SU-DHL-6 (cell line): ENCODE data around the gene PDE1A.

Experiments
- H2AFZ ChIP-seq: fragments of 200-600 bp; sonication (generic); 2 replicates; pipeline ENCODE4 v1.6.1; 2014; ENCODE audit warnings: low read depth, mild to moderate bottlenecking, moderate library complexity, mixed read lengths, antibody characterized with exemption, low read length; ENCODE audit not compliant: severe bottlenecking
- H3F3A ChIP-seq: fragments of 200-600 bp; shearing (Covaris generic); 2 replicates; pipeline ENCODE4 v1.6.0; 2016; ENCODE audit warnings: antibody characterized with exemption, mild to moderate bottlenecking; ENCODE audit not compliant: insufficient read depth
- H3K27ac ChIP-seq: fragments of 200-600 bp; sonication (generic); 2 replicates; pipeline ENCODE4 v1.5.1; 2016; ENCODE audit warnings: low read depth, mild to moderate bottlenecking, low read length, moderate library complexity, mixed read lengths
- H3K27me3 ChIP-seq: fragments of 200-600 bp; sonication (generic), shearing (Covaris generic); 2 replicates; pipeline ENCODE4 v1.6.0; 2014; ENCODE audit warnings: mild to moderate bottlenecking, low read length
- H3K36me3 ChIP-seq: fragments of 200-600 bp; sonication (generic); 2 replicates; pipeline ENCODE4 v1.6.1; 2014; ENCODE audit warnings: mild to moderate bottlenecking, low read length, mixed read lengths
- H3K4me2 ChIP-seq: fragments of 300-600, 200-600 bp; shearing (Covaris generic), sonication (generic); 2 replicates; pipeline ENCODE4 v1.6.0; 2014; ENCODE audit warnings: low read length, low read depth, mild to moderate bottlenecking; ENCODE audit not compliant: poor library complexity, severe bottlenecking
- H3K4me3 ChIP-seq: fragments of 200-600 bp; sonication (generic); 2 replicates; pipeline ENCODE4 v1.5.1; 2014; ENCODE audit warnings: antibody characterized with exemption, low read length, mild to moderate bottlenecking, mixed read lengths; ENCODE audit not compliant: insufficient read depth, poor library complexity, severe bottlenecking
- H3K79me2 ChIP-seq: fragments of 200-600 bp; sonication (generic); 2 replicates; pipeline ENCODE4 v1.6.1; 2014; ENCODE audit warnings: mild to moderate bottlenecking, low read length, moderate library complexity; ENCODE audit not compliant: insufficient read depth
- H3K9ac ChIP-seq: fragments of 200-600 bp; sonication (generic); 2 replicates; pipeline ENCODE4 v1.7.0; 2014; ENCODE audit warnings: mild to moderate bottlenecking, low read length
- H3K9me2 ChIP-seq: fragments of 200-600 bp; sonication (generic); replicated peaks from 2 replicates; pipeline ENCODE4 v1.6.1; 2014; ENCODE audit warnings: low read length; ENCODE audit not compliant: insufficient read depth
- H3K9me3 ChIP-seq: fragments of 200-600 bp; sonication (generic); 2 replicates; pipeline ENCODE4 v1.6.1; 2014; ENCODE audit warnings: low read length, mixed read lengths; ENCODE audit not compliant: insufficient read depth
- H4K20me1 ChIP-seq: fragments of 200-600 bp; sonication (generic); 2 replicates; pipeline ENCODE4 v1.6.1; 2014; ENCODE audit warnings: low read depth, mild to moderate bottlenecking, antibody characterized with exemption, low read length, moderate library complexity, mixed read lengths
- CTCF ChIP-seq: fragments of 200-600 bp; sonication (generic); IDR thresholded peaks from one replicate; pipeline ENCODE4 v1.5.1; 2017; ENCODE audit warnings: antibody characterized with exemption, mild to moderate bottlenecking, low read length, moderate library complexity; ENCODE audit not compliant: insufficient read depth, poor library complexity, severe bottlenecking
- EZH2phosphoT487 ChIP-seq: fragments of 200-600 bp; sonication (generic), shearing (Covaris generic); conservative IDR thresholded peaks from 2 replicates; pipeline ENCODE4 v1.6.1; 2018; ENCODE audit warnings: mild to moderate bottlenecking, antibody characterized with exemption, low read length, moderate library complexity, mixed read lengths

Gene PDE1A

GRCh38 chr2:182144776-182145165 lies 282.1 kb downstream of the PDE1A start:
- no peak overlapping the region for H2AFZ ChIP-seq
- no peak overlapping the region for H3K27ac ChIP-seq
- no peaks in the 10 kb centered on the region for H3F3A ChIP-seq
- no peaks in the 10 kb centered on the region for H3K79me2 ChIP-seq
- no peaks in the 10 kb centered on the region for H3K9me3 ChIP-seq
- H3K27me3 ChIP-seq = no peaks in the 10 kb centered on the region
- no peak overlapping the region for H3K4me3 ChIP-seq
- H3K4me2 ChIP-seq = no peak overlapping the region
- no peaks in the 10 kb centered on the region for H3K9me2 ChIP-seq
- no peaks in the 10 kb centered on the region for H4K20me1 ChIP-seq
- no peaks in the 10 kb centered on the region for H3K36me3 ChIP-seq
- no peak overlapping the region for H3K9ac ChIP-seq
- no peak for TF ChIP-seq EZH2phosphoT487
- TF ChIP-seq CTCF = no peak

GRCh38 chr2:182144041-182144775 lies 282.6 kb downstream of the PDE1A start:
- Histone ChIP-seq H3K9me2 (no peaks in the 10 kb centered on the region), H3K9ac (no peak overlapping the region), H3K27me3 (no peaks in the 10 kb centered on the region), H3F3A (no peaks in the 10 kb centered on the region), H3K79me2 (no peaks in the 10 kb centered on the region), H4K20me1 (no peaks in the 10 kb centered on the region), H3K36me3 (no peaks in the 10 kb centered on the region), H3K9me3 (no peaks in the 10 kb centered on the region), H3K4me2 (no peak overlapping the region), H2AFZ (no peak overlapping the region), H3K27ac (no peak overlapping the region), H3K4me3 (no peak overlapping the region)
- TF ChIP-seq CTCF (no peak), EZH2phosphoT487 (no peak)

- Histone ChIP-seq H2AFZ (no peak overlapping the region), H3K36me3 (no peaks in the 10 kb centered on the region), H3F3A (no peaks in the 10 kb centered on the region), H3K27me3 (no peaks in the 10 kb centered on the region), H4K20me1 (no peaks in the 10 kb centered on the region), H3K4me3 (no peak overlapping the region), H3K27ac (no peak overlapping the region), H3K4me2 (no peak overlapping the region), H3K9me3 (no peaks in the 10 kb centered on the region), H3K9ac (no peak overlapping the region), H3K9me2 (no peaks in the 10 kb centered on the region), H3K79me2 (no peaks in the 10 kb centered on the region)
- TF ChIP-seq EZH2phosphoT487 = no peak
- no peak for TF ChIP-seq CTCF
These were observed 284.8 kb downstream of the PDE1A start for GRCh38 chr2:182142062-182142461.
